ENCODE results near the gene FBXO31.

GRCh38 chr16:87366930-87367329 is 16.6 kb downstream of the FBXO31 start:
- TF ChIP-seq CTCF (IDR thresholded peaks at IDR 0.05; ENCODE audit: low read length): no peak
- no peak for TF ChIP-seq EZH2 (IDR thresholded peaks at IDR 0.05; ENCODE audit: borderline replicate concordance, low read length)
